NCI-H524 treated with DMSO at 0.1 percent for 48 hours (cell line): ENCODE data around the gene TSPAN9.

Source experiments
- DNase-seq: peaks from one replicate; lab custom pipeline; 2025; lab: John Stamatoyannopoulos, UW

Gene TSPAN9

DNA sequence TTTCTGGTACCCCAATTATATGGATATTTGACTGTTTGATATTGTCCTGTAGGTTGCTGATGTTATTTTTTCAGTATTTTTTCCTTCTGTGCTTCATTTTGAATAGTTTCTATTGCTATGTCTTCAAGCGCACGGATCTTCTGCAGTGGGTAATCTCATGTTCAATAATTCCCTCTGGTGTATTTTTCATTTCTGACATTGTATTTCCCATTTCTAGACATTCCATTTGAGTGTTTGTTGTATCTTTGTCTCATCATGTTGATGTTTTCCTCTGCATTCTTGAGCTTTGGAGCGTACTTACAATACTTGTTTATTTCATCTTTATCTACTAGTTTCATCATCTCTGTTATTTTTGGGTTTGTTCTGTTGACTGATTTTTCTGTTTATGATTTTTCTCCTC, 22.0 kb downstream of the TSPAN9 start:
- DNase-seq: no peak

DNA sequence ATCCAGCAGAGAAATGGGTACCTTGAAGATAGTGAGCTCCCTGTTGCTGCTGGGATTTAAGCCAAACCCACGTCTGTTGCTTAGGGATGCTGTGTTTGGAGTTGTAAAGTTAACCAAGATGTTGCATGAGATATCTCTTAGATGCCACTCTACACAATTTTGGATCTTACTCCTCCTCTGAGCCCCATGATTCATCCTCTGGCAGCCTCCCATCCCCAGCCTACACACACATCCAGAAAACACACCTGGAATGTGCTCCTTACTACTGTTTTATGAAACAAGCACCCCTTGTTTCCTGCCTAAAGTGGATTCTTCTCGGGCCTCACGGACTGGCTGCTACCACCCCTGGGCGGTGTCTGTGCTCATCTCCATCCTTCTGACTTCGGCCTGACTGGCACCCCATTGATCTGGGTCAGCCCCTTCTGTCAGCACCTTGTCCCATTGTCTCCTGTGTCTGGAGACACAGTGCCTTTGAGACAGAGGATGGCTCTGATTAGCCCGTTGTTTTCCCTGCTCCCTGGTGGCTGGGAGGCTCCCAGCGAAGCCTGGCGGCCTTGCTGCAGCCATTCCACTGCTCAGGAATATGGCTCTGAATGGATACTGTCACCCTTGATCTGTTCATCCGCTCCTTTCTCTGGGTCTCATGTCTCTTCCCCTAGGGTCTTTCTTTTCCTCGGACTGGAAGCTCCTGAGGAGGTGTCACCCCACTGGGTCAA, 24.3 kb downstream of the TSPAN9 start:
- no peak for DNase-seq

- DNase-seq: no peak
Observed at GRCh38 chr12:3102771-3103410, 25.7 kb downstream of the TSPAN9 start.

- peak; percentile 11 for DNase-seq
Observed at GRCh38 chr12:3103806-3104205, 26.6 kb downstream of the TSPAN9 start.

GRCh38 chr12:3105690-3106479, 28.7 kb downstream of the TSPAN9 start:
- no peak for DNase-seq

- DNase-seq: no peak
Observed at GRCh38 chr12:3106579-3106978, 29.4 kb downstream of the TSPAN9 start.

- DNase-seq: no peak
Observed at GRCh38 chr12:3107071-3107583, 29.9 kb downstream of the TSPAN9 start.

DNA sequence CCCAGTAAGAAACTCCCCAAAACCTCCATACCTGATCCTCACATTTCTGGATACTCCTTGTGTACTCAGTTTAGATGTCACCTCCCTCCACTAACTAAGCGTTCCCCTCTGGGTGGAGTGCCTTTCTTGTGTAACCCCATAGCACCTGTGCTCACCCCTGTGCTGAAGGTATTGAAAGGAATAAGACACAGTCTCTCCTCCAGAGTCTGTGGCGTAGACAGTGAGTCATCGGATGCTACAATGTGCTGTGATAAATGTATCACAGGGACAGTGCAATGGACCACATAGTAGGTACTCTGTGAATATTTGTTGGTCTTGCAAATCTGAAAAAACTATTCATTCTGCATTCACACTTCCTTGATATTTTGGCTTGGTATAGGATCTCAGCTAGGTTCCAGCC, 30.8 kb downstream of the TSPAN9 start:
- no peak for DNase-seq

- no peak for DNase-seq
Observed at GRCh38 chr12:3110578-3110977, 33.4 kb downstream of the TSPAN9 start.

GRCh38 chr12:3113671-3114325, 36.6 kb downstream of the TSPAN9 start:
- DNase-seq: peak; percentile 57

DNA sequence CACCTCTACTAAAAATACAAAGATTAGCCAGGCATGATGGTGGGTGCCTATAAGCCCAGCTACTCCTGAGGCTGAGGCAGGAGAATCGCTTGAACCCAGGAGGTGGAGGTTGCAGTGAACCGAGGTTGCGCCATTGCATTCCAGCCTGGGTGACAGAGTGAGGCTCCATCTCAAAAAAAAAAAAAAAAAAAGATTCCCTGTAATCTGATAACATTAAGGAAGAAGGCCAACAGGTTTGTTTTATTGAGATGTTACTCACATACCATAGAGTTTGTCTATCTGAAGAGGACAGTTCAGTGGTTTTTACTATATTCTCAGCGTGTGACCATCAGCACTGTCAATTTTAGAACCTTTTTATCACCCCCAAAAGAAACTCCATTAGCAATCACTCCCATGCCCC, 37.5 kb downstream of the TSPAN9 start:
- DNase-seq: no peak

DNA sequence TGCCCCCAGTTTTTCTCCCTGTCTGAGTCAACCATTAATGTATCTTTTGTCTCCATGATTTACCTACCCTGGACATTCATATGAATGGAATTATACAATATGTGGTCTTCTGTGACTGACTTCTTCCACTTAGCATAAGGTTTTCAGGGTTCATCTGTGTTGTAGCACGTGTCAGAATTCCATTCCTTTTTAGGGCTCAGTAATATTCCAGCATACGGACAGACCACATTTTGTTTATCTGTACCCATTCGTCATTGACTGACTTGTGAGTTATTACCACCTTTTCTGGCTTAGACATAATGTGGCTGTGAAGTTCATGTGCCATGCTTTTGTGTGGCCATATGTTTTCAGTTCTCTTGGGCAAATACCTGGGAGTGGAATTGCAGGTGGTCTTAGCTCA, 37.9 kb downstream of the TSPAN9 start:
- no peak for DNase-seq

DNA sequence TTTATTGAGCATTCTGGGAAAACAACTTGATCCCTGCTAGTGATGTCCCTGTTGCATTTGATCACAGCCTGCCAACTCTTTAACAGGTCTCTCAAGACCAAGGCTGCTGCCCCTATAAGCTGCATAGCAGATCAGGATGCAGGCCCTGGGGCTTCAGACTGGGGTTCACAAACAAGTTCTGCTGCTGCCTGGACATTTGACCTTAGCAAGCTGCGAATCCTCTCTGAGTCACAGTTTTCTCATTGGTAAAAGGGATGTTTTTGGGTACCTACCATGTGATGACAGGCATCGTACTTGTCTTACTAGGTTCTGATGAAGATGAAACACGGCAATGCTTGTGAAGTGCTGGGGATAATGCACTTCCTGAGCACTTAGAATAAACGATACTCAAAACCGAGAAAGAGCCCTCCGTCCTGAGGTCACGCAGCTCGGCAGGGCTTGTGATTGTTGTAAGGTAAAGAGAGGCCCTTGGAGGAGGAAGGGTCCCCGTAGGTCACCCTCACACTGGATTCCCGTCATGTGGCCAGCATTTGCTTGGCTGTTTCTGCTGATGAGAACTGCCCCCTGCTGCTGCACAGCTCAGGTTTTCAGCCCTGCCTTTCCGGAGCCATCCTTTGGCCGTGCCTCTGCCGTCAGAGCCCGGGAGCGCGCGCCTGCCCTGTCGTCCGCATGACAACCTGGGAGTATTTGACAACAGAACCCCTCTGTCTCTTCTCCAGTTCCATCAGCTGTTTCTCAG, 39.1 kb downstream of the TSPAN9 start:
- DNase-seq: no peak

- DNase-seq: no peak
Observed at GRCh38 chr12:3117144-3117581, 40.0 kb downstream of the TSPAN9 start.

DNA sequence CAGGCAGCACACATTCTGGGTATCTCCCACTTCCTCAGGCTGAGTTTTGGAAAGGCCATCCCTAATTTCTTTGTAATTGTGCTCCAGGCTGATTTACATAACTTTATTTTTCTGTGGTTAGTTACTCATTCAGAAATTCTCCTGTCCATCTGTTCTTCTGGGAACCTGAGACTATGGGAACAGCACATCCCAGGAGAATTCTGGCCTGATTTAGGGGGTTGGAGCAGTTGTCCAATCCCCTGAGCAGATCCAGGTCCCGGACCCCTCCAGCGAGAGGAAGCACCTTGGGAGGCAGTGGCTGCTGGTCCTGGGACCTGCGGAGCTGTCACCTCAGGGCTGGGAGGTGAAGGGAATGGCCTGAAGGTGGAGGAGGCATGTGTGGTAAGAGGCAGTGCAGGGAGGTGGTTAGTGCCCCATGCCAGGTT, 40.4 kb downstream of the TSPAN9 start:
- peak; percentile 52 for DNase-seq

GRCh38 chr12:3119192-3119755, 42.1 kb downstream of the TSPAN9 start:
- DNase-seq: no peak

GRCh38 chr12:3119756-3120601, 42.8 kb downstream of the TSPAN9 start:
- DNase-seq: no peak

DNA sequence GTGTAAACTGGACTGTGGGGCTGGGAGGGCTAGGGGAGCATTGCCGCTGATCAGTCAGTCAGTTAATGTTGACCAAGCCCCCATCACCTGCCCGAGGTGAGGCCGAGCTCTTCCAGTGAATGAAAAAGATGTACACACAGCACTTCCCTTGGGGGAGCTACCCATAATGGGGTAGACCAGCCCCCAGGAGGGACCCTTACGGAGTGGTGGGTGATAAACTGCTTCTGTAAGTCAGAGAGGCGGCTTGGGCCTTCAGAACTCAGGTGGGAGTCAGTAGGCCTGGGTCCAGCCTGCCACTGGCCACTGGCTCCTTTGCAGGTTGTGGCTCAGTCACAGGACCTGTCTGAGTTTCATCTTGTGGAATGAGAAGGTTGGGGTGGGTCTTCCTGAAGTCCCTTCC, 43.5 kb downstream of the TSPAN9 start:
- no peak for DNase-seq

- no peak for DNase-seq
Observed at GRCh38 chr12:3122841-3123678, 45.9 kb downstream of the TSPAN9 start.
